Measurements from ENCODE around the gene PSMB2. TPM values are rescaled to one million over a fixed set of nuclear protein-coding genes. Genes with fewer than 3 reads are reported as not detected.

PSMB2 gene
- total and polyA plus RNA-seq, 10 of the 15 experiments (the other 5 are each of a cell fraction or from before 2014, with no cell fraction given): 71.7 to 299 (median 145) TPM

GRCh38 chr1:35663434-35663833 lies 22.1 kb upstream of the PSMB2 start:
- intact Hi-C loops (cut with micrococcal nuclease; ENCODE audit: unreplicated experiment) (no loop called here), in situ Hi-C loops (cut with MboI) (no loop called here)
- Histone ChIP-seq H2AFZ (ENCODE audit: control insufficient read depth, low read depth, low read length) (no peak overlapping the region), H3K4me3 (no peak overlapping the region), H3K27ac (ENCODE audit: control insufficient read depth, insufficient read depth) (no peak overlapping the region), H3K79me2 (ENCODE audit: control insufficient read depth, insufficient read depth, low read length) (no peaks in the 10 kb centered on the region), H3K36me3 (ENCODE audit: control insufficient read depth in 2 of 2, insufficient read depth in 2 of 2, low read length in 1 of 2) (no peaks in the 10 kb centered on the region), H4K20me1 (ENCODE audit: control insufficient read depth, insufficient read depth) (no peaks in the 10 kb centered on the region), H3K4me1 (ENCODE audit: control insufficient read depth, insufficient read depth, low read length) (no peaks in the 10 kb centered on the region), H3K9me3 (replicated peaks; ENCODE audit: control insufficient read depth, insufficient read depth, low read length) (no peaks in the 10 kb centered on the region), H3K27me3 (replicated peaks in 1 of 2; ENCODE audit: control insufficient read depth in 2 of 2, insufficient read depth in 2 of 2, low read length in 1 of 2) (peaks cover 2 to 4% of the 10 kb centered on the region in 2 experiments; a peak in 3 of 4 replicates), H3K9ac (ENCODE audit: control insufficient read depth, insufficient read depth, low read length) (no peak overlapping the region), H3K4me2 (ENCODE audit: control insufficient read depth, insufficient read depth) (no peak overlapping the region)
- RAD21 ChIA-PET (ENCODE audit: unreplicated experiment): no interaction called here
- no peak for DNase-seq (ENCODE audit: low read depth, low spot score)
- BruUV-seq (replicated peaks): no TSS peak
- POLR2A ChIA-PET: no interaction called here
- CTCF ChIA-PET: no interaction called here
- SMC1A ChIA-PET (ENCODE audit: uncharacterized antibody, unreplicated experiment): no interaction called here
- 43% methylated on average over 9 of the region's 9 CpGs for WGBS (ENCODE audit: insufficient coverage, insufficient replicate concordance, low lambda C conversion rate, missing lambda C conversion rate)
- FAIRE-seq: no peak
- ATAC-seq: no peak
- TF ChIP-seq RFX5 (IDR thresholded peaks at IDR 0.05; ENCODE audit: low read depth, low read length): no peak
- TF ChIP-seq SIN3A (IDR thresholded peaks at IDR 0.05; ENCODE audit: low read depth, low read length): no peak
- no peak for TF ChIP-seq ELK1 (IDR thresholded peaks at IDR 0.05; ENCODE audit: low read depth, low read length)
- TF ChIP-seq TAF1 (IDR thresholded peaks at IDR 0.05; ENCODE audit: borderline replicate concordance, low read depth, low read length): no peak
- no peak for TF ChIP-seq PAX5 (IDR thresholded peaks at IDR 0.05; ENCODE audit: borderline replicate concordance, low read depth, low read length)
- TF ChIP-seq PKNOX1 (IDR thresholded peaks at IDR 0.05): no peak
- no peak for TF ChIP-seq HDAC6 (IDR thresholded peaks at IDR 0.05; ENCODE audit: unreplicated experiment)
- no peak for TF ChIP-seq ZBTB40 (IDR thresholded peaks at IDR 0.05; ENCODE audit: borderline replicate concordance)
- no peak for TF ChIP-seq BACH1 (IDR thresholded peaks at IDR 0.05; ENCODE audit: borderline replicate concordance)
- no peak for TF ChIP-seq HDAC2 (IDR thresholded peaks at IDR 0.05)
